ENCODE results near the gene LGALS9B. TPM values are rescaled to one million over a fixed set of nuclear protein-coding genes. Genes with fewer than 3 reads are reported as not detected.

LGALS9B gene
- polyA plus RNA-seq, 1 experiment: not detected

Small RNA genes lying within 50 kb of the gene (small RNA-seq; reads per million reads assigned to genes)
- not detected for gene YWHAEP3 (ENCODE audit: insufficient read length, low read depth)

Other genes starting within 250 kb of the LGALS9B start
- not detected in 2 replicates for gene CDRT15L2, start 112.2 kb upstream of the LGALS9B start, polyA plus RNA-seq (2011; rRNA removed)

Data from AG04450 (cell line).